Gastroesophageal sphincter (tissue), 3 donors: ENCODE data around the gene AKAP6.

Experiments
- CTCF ChIP-seq, 4 experiments: fragments of 200-600 bp in 2 of 4; fragments of 450-650 bp in 2 of 4; sonication (generic) in 1 of 4; IDR thresholded peaks; one replicate each; pipeline ENCODE4 v1.5.1; 2017 to 2019; ENCODE audit warnings: antibody characterized with exemption in 4 of 4, mild to moderate bottlenecking in 2 of 4, moderate library complexity in 2 of 4
- EP300 ChIP-seq: sonication (generic); formaldehyde crosslinking; IDR thresholded peaks from one replicate; pipeline ENCODE4 v1.6.1; 2017; ENCODE audit warnings: antibody characterized with exemption, mild to moderate bottlenecking

- TF ChIP-seq EP300 (no peak), CTCF (IDR thresholded peaks at IDR 0.05) (no peak)
Measured at GRCh38 chr14:32835924-32836323, 506.8 kb downstream of the AKAP6 start.
